HG03439 (cell line): ENCODE measurements around the gene MTRF1L.

Experiments used
- ATAC-seq: cut with Tn5 transposase; IDR thresholded peaks from one replicate; pipeline ENCODE4 v1.9.1; 2021; ENCODE audit warnings: mild to moderate bottlenecking, moderate library complexity; ENCODE audit not compliant: unreplicated experiment

The MTRF1L gene, protein sequence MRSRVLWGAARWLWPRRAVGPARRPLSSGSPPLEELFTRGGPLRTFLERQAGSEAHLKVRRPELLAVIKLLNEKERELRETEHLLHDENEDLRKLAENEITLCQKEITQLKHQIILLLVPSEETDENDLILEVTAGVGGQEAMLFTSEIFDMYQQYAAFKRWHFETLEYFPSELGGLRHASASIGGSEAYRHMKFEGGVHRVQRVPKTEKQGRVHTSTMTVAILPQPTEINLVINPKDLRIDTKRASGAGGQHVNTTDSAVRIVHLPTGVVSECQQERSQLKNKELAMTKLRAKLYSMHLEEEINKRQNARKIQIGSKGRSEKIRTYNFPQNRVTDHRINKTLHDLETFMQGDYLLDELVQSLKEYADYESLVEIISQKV

DNA sequence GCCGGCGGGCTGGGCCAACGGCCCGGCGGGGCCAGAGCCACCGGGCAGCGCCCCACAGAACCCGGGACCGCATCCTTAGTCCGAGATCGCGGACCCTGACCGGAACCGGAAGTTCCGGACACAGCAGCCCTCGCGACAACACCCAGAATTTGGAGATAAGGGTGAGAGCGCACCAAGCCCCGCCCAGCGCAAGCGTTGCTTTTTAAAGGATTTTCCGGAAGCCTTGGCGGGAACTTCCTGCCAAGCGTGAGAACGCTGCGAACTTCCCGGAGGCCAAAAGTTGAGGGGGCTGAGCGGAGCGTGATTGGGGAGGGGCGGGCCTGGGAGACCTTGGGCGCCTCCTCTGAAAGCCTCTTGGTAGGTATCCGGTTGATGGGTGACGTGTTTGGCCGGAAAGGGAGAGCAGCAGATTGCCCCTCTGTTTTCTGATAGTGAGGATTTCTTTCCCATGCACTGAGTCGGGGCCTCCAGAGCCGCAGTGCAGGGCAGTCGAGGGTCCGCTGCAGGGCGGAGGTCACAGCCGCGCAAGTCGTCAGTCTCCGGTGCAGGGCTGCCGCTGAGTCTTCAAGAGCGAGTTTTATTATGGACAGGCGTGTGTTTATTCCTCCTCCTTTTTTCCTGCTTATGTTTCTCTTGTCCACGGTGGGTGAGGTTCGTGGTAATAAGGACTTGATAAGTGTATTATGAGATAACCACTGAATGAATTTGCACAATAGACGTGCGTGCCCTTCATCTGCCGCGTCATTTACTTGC, at the start of gene MTRF1L:
MTRF1L (minus strand) TSS at position 97 of the 753 bp plus-strand sequence; CDS start at position 73, 24 bp downstream.
- ATAC-seq, result peak; percentile 97

DNA sequence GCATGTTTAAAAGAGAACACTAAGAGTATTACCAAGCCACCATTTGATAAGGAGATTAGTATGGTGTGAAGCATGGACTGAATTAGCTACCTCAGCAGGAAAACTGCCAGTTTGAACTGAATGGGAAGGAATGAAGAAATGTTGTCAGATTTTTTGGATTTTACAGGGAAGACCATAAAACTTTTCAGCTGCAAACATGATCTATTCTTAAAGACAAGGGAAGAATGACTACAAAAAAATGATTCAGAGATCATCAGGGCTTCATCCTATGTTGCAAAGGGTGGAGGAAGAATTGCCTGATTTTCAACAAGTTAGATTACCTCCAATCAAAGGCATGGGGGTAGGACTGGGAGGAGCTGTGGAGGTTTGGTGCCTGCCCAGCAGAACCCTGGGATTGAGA, 49.3 kb upstream of the MTRF1L start:
- ATAC-seq, result no peak

DNA sequence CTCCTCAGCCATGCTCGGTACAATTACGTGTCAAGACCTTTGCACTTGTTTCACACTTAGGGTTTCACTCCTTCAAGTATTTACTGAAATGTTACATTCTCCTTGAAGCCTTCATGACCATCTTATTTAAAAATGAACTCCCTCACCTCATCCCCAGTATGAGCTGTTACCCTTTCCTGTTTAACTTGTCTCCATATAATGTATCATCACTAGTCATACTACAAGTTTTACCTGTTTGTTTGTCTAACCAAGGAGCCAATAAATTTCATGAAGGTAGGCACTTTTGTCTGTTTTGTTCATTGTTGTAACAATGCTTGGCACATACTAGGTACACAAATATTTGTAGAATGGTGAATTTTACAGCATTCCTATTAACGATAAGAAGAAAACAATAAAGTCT, 46.1 kb upstream of the MTRF1L start:
- ATAC-seq, result no peak

DNA sequence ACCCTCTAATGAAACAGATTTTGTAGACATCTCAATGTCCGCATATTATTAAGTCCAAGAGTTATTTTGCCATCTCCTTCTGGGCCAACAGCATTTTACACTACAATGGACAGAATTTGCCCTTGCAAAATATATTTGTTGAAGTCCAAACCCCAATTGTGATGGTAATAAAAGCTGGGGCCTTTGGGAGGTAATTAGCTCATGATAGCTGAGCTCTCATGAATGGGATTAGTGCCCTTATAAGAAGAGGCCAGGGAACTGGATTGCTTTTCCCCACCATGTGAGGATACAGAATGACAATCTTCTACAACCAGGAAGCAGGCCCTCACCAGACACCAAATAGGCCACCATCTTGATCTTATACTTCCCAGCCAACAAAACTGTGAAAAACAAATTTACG, 44.9 kb upstream of the MTRF1L start:
- ATAC-seq, result no peak

DNA sequence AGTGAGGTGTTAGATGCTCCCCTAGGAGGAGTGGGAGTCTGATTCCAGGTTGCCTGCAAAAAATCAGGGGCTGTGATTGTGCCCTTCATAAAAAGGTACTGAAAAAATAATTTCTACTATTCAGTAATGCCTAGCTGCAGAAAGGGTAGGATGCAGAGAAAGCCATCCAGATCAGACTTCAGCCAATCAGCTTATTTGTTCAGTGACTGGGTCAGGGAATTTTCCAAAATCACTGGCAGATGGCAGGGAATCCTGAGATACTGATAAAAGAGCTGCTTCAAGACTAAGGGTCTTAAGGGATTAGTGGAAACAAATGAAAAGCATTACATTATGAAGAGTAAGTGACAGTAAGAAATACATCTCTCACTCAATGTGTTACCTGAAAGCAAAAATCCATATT, 42.8 kb upstream of the MTRF1L start:
- no peak for ATAC-seq

DNA sequence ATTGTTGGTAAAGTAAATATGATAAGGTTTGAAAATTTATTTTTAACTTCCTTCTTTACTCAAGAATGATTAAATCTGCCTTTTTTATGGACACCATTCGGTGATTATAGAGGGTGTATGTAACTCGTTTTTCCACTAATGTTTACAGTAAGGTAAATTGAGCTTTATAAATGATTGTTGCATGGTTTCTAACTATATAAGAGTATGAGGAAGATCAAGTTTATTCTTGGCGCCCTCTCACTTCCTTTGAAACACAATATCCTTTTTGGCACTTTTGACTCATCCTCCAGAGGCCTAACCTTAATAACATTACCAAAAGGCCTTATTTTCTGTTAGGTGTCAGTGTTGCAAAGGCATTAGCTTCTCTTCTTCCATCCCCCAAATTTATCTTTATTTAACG, 41.8 kb upstream of the MTRF1L start:
- ATAC-seq, result no peak

DNA sequence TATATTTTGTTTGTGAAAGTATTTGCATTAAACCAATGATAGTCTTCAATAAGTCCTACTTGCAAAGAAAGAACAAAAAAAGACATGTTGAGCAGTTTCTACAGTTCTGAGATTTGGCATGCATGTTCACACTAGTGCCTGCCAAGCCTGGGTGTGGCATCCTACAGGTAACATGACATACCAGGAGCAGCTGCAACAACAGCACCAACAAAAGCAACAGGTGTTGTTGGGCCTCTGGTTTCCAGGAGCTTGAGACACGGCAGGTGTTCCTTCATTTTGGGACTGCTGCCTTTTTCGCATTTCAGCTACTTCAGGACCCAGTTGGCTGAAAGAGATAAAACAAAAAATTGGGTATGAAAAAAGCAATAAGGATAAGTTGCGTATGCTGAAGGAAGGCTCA, 41.2 kb upstream of the MTRF1L start:
- ATAC-seq, result no peak

DNA sequence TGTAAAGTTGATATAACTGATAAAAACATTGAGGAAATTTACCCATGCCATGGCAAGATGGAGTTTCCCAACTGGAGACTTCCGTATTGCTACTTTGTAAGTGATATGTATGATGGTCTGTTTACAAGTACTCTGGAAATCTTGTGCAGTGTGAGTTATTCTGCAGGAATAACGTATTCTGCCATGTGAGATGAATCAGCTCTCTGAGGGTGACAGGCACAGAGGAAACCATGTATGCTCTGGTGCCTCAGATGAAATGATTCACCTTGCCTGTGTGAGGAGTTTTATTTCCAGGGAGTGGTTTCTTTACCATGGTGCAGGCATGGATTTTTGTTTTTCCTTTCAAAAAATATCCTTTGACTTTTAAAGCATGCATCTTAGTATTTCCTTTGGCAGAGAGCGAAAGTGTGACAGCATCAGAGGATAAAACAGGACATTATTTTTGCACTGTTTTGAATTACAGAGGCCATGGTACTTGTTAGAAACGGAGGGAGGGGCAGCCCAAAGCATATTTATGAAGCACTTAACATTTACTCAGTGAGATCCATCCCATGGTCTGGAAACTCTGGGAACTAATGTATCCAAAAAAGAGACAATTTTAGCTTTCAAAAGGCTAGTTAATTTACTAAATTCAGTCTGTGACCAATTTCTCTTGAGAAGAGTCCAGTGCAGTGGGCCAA, 36.0 kb upstream of the MTRF1L start:
- ATAC-seq, result no peak

DNA sequence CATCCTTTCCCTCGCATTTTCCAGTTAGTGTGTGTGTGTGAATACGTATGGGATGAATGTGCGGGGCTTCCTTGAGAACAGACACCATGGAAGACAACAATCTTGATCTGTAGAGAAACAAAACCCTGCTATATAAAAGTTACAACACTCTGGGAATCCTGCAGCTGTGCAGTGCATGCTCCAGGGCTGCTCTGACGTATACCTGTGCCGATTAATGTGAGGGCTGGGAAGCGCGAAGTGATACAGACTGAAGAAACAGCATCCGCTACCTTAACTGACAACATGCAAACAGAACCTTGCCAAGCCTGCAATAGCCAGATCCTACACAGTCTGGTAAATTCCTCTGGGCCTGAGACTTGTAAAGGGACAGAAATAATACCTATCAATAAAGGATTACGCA, 31.6 kb upstream of the MTRF1L start:
- ATAC-seq, result no peak

DNA sequence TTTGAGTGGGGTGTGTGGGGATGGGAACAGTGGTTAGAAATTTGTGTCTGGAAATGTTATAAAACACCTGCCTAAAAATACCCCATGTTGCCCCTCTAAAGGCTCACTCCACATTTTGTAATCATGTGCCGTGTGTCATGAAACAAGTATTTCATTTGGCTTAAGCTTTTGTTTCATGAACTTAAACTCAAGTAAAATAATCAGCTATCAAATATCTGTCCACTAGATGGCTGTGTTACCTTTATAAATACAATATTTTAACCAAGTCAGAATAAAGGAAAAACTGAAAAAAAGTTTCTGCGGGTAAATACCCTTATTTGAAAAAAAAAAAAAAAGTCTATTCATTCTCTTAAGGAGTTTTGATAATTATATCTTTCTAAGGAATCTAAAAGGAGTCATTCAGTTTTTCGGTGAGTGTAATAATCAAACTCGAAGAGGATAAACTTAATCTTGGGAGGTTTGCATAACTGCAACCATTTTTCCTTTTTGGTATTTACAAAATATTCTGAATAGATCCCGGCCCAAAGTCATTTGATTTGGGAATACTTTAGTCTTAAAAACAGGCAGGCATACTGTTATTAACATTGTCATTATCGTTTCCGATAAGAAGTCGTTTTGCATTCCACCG, 29.9 kb upstream of the MTRF1L start:
- ATAC-seq, result no peak

DNA sequence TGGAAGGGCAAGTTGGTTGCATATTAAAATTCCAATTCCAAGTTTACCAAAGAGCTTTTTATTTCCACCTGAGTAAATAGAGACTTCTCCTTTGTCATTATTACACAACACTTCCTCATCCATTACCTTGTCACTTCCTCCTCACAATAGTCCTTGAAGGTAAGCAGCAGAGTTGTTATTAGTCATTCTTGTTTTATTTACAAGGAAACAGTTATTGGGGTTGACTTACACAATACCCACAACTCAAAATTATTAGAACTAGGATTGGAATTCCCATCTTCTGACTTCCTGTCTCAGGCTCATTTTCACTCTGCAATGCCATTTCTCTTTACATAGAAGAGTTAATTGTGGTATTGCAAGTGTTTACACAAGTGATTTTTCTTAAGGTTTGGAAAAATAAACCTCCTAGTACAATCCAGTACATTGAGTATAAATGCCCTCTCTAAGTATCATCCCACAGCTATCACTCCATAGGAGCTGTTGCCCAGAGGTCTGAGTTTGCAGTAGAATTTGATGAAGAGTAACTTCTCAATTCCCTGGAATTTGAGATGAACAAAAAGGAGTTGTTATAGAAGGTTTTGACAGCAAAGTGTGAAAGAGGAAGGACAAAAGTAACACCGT, 28.9 kb upstream of the MTRF1L start:
- ATAC-seq, result no peak

DNA sequence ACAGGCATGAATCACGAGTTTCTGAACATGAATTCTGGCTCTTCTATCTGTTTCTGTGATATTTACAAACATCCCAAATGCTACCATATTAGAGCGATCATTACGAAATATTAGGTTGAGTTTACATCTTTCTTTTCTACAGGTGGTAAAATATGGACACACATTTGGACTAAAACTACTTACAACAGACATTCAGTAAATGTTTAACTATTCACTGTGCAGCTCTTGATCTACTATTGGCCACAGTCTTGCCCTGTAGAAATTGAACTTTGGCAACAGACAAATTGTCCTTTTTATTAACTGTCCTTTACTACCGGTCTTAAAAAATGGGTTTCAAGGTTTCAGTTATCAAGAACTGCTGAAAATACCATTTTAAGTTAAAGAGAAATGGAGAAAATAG, 26.5 kb upstream of the MTRF1L start:
- ATAC-seq, result no peak

DNA sequence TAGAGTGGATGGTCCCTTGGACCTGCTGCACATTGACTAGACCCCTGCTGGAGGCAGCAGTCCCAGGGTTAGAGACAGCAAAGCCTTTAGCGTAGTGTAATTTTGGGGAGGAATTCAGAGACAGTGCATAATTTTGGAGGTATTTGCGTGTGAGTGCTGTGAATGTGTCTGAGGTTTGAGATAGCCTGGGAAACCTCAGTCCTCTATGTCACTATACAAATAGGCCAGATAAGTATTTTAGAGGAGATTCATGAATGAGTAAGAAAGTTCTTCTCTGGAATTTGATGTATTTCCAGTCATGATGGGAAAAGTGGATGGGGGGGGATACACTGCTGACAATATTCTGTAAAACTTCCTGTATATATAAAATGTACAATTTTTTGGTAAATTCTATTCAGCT, 25.8 kb upstream of the MTRF1L start:
- no peak for ATAC-seq

DNA sequence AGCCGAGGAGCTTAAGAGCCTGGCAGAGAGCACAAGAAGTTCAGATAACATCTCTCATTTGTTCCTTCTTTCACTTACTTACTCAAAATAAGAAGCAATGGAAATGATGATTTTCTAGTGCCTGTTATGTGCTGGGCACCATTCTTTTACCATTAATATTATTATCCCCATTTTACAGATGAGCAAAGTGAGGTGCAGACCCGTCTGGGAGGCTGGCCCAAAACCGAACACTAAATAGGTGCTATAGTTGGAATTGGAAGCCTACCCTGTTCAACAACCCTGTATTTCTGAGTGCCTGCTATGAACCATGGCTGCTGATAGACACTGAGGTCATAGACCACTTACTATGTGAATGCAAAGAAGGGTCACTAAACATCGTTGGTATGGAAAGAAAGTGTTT, 25.0 kb upstream of the MTRF1L start:
- ATAC-seq, result no peak

DNA sequence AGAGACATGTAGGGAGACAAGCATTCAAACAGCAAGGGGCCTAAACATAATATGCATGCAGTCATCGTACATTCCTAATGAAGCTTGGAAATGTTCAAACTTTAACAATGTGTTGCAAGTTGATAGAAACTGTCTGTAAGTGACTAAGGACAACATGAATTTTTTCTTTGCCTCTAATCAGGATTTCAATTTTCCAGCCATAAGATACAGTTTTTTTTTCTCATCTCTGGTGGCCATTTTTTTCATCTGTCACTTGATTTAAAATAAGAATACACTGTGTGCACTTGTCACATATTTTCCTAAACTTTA, 22.2 kb upstream of the MTRF1L start:
- no peak for ATAC-seq

DNA sequence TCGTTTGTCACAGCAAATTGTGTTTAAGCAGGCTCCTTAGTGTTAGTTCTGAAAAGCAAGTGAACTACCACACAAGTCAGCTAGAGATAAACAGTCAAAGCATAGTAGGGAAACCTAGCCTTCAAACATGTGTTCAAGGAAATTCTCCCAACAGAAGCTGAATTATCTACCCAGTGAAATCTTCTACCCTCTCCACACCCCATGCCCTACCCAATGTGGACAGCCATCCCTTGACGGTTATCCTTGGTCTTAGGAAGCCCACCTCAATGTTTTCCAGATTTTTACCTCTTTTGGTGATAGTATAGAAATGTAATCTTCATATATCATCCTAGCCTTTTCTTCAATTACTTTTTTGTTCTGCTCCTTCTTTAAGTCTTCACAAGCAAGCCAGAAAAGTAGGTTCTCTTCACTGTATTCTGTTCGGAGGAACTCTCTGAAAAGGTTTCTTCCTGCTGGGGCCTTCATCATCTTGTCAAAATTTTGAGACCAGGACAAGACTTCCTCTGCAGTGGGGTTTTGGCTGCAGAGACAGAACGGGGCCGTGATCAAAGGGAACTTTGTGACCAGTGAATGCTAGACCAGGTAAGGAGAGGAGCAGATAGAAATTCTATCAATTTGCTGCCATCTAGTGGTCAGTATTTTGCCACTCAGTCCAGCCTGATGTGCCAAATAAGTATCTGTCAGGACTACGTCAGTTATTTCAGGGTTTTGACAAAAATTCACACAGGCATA, 21.6 kb upstream of the MTRF1L start:
- ATAC-seq, result peak; percentile 97

DNA sequence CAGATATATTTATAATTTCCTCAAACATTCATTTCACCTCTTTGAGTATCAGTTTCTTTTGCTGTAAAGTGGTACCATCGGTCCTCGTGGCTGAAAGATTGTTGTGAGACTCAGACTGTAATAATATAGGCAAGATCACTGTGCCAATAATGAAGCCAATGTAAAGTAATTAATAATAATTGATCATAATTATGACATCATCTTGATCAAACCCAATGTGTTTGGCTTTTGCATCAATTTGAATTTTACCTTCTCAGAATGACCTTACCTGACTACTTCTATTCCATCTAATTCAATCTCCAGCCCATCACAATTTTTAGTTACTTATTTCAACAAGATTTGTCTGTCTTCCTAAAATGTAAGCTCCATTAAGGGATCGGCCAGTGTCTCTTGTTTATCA, 15.8 kb upstream of the MTRF1L start:
- ATAC-seq, result no peak

DNA sequence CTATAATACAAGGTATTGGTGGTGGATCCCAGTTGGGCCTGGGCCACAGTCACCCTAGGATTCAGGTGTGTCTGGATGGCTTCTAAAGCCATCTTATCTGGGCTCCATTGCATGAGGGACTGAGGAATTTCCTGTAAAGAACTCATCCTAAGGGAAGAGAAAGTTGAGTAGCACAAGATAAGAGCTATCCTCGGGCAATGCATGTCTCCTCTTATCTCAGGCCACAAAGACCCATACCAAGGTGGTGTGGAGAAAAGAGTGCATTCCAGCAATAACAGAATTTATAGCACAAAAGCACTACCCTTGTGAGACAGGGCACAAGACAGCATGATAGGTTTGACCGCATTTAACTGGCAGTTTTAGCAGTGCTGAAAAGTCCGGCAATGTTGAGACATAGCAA, 14.3 kb upstream of the MTRF1L start:
- no peak for ATAC-seq

DNA sequence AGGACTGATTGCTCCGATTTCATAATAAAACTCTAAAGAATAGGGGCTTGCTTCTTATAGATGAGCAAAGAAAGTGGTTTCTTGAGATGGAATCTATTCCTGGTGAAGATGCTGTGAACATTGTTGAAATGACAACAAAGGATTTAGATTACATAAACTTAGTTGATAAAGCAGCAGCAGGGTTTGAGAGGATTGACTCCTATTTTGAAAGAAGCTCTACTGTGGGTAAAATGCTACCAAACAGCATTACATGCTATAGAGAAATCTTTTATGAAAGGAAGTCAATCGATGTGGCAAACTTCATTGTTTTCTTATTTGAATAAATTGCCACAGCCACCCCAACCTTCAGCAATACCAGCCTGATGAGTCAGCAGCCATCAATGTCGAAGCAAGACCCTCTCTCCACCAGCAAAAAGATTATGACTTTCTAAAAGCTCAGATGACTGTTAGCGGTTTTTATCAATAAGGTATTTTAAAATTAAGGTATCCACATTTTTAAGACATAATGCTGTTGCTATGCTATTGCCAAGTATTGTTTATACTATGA, 12.7 kb upstream of the MTRF1L start:
- ATAC-seq, result no peak

DNA sequence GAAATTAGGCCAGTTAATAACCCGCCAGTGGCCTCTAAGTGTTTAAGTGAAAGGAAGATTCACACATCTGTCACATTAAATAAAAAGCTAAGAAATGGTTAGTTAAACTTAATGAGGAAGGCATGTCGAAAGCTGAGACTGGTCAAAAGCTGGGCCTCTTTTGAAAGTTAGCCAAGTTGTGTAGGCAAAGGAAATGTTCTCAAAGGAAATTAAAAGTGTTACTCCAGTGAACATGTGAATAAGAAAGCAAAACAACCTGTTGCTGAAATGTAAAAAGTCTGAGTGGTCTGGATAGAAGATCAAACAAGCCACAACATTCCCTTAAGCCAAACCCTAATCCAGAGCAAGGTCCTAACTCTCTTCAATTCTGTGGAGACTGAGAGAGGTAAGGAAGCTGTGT, 10.9 kb upstream of the MTRF1L start:
- ATAC-seq, result no peak
